ENCODE results near the gene TMEM123.

The TMEM123 gene

DNA sequence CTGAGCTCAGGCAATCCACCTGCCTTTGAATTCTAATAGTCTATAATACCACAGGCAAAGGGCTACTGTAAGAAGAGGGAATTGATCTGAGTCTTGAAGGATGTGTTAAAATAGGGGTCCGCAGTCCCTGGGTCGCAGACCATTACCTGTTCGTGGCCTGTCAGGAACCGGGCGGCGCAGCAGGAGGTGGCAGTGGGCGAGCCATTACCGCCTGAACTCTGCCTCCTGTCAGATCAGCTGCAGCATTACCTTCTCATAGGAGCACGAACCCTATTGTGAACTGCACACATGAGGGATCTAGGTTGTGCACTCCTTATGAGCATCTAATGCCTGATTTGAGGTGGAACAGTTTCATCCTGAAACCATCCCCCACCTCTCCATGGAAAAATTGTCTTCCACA lies 11.5 kb upstream of the TMEM123 start:
- TF ChIP-seq, protein P1, sequence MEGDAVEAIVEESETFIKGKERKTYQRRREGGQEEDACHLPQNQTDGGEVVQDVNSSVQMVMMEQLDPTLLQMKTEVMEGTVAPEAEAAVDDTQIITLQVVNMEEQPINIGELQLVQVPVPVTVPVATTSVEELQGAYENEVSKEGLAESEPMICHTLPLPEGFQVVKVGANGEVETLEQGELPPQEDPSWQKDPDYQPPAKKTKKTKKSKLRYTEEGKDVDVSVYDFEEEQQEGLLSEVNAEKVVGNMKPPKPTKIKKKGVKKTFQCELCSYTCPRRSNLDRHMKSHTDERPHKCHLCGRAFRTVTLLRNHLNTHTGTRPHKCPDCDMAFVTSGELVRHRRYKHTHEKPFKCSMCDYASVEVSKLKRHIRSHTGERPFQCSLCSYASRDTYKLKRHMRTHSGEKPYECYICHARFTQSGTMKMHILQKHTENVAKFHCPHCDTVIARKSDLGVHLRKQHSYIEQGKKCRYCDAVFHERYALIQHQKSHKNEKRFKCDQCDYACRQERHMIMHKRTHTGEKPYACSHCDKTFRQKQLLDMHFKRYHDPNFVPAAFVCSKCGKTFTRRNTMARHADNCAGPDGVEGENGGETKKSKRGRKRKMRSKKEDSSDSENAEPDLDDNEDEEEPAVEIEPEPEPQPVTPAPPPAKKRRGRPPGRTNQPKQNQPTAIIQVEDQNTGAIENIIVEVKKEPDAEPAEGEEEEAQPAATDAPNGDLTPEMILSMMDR (IDR thresholded peaks at IDR 0.05), result no peak

DNA sequence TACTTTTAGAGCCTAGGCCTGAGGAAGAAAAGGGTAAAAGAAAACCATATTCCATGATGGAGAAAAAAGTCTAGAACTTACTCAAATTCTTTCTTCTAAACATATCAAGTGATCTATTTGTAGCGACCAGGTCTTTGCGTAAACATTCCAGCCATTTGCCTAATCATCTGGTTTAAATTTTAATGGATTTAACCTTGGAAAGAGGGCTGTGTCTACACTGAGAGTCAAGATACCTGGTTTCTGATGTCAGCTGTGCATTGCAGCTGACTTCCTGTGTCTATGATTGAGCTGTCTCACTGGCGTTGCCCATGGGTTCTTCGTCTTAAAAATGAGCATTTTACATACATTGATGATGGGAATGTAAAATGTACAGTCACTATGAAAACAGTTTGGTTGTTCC lies 10.0 kb upstream of the TMEM123 start:
- TF ChIP-seq, protein P1 (IDR thresholded peaks at IDR 0.05), result no peak

DNA sequence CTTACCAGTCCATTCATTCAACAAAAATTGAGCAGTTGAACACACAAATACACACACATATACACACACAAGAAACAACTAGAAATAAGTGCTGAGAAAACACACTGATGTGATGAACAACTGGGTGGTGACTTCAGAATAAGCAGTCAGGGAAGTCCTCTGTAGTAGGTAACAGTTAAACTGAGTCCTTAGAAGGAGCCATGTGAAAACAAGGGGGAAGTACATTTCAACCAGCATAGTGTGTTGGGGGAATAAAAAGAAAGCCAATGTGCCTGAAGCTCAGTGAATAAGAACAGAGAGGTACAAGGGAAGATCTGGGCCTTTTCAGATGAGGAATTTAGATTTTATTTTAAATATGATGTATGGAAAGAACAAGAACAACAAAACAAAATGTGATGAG lies 6.8 kb upstream of the TMEM123 start:
- TF ChIP-seq, protein P1 (IDR thresholded peaks at IDR 0.05), result no peak

DNA sequence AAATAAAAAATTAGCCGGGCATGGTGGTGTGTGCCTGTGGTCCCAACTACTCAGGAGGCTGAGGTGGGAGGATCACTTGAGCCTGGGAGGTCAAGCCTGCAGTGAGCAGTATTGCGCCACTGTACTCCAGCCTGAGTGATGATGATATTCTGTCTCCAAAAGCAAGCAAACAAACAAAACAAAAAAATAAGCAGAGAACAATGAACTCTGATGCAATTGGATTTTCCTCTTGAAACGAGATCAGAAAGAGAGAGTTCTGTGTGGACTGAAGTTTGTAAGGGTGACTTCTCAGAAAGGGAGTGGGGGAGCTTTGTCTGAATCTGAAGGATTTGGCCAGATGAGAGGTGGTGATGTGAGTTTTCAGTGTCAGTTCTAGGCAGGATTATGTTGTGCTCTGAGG lies 6.0 kb upstream of the TMEM123 start:
- TF ChIP-seq, protein P1 (IDR thresholded peaks at IDR 0.05), result no peak

DNA sequence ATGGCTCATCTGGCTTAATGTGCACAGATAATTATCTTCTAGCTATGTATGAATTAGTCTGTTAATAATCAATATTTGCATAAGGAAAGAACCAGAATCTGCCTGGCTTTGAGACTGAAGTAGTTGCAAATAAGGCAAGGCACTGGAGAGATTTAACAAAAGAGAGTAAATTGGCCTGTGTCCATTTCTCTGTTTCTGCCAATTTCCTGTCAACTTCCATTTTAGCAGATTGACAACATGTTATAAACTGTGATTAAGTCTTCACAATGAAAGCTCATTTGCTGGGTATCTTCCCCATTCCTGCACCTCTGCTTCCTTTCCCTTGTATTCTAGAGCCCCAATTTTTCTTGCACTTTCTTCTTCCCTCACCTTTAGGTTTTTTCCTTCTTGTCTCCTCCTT lies 5.3 kb upstream of the TMEM123 start:
- TF ChIP-seq, protein P1 (IDR thresholded peaks at IDR 0.05), result no peak

DNA sequence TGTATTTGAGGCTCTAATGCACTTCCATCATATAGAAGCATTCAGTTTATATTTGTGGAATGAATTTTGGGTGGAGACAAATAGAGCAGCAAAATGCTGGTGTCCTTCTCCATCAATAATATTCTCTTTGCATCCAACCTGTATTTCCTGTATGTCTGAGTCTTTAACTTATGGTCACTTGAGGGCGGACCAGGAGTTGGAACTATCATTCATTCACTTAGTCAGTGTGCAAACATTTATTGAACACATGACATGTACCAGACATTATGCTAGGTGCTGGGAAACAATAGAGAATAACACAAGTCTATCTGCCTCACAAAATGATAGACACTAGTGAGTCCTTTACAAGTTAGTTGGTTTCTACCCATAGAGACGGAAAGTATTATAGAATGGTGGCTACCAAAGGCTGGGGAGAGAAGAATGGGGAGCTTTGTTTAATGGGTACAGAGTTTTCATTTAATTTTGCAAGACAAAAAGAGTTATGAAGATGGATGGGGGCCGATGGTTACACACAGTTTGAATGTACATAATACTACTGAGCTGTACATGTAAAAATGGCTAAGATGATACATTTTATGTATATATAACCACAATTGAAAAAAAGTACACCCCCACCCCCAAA lies 4.6 kb upstream of the TMEM123 start:
- TF ChIP-seq, protein P1 (IDR thresholded peaks at IDR 0.05), result no peak

DNA sequence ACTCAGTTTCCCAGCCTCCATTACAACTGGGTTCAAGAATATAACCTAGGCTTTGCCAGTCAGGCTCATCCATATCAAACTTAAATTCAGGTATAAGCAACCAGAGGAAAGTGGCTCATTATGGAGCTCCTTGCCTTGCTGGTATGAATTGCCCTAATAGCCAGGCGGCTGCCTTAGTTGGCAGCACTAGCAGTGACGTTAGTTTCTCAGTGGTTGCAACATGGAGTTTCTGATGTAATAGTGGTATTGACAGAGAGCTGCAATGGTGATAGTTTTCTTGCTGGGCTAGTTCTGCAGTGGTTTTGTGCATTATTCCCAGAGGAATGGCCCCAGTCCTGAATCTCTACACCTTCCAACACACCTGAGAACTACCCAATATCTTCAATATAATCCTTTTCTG lies 3.8 kb upstream of the TMEM123 start:
- TF ChIP-seq, protein P1 (IDR thresholded peaks at IDR 0.05), result no peak

DNA sequence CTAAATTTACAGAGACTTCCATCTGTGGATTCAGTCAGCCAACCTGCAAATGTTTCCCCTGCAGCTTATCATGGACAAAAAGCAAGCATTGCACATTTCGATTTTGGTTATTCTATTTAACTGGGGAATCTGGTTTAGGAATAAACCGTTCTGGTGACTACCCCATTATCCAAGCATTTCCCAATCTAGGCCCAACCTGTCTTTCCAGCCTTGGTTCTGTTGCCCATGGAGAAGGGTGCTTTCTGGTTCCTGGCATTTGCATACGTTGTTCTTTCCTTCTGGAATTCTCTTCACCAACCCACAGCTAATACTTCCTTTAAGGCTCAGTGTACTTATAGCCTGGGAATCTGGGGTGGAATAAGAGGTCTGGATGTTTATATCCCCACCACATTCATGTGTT lies 1.4 kb upstream of the TMEM123 start:
- TF ChIP-seq, protein P1 (IDR thresholded peaks at IDR 0.05), result no peak

Data from LNCAP (cell line).